ENCODE measurements around the gene WWOX. TPM values are rescaled to one million over a fixed set of nuclear protein-coding genes. Genes with fewer than 3 reads are reported as not detected.

WWOX gene
- polyA plus RNA-seq, 1 donor (not counting 4 experiments of a cell fraction or from before 2014, with no cell fraction given), result 5.1 TPM

GRCh38 chr16:78552716-78553115 lies 453.3 kb downstream of the WWOX start:
- H3K27me3 ChIP-seq (ENCODE audit: control insufficient read depth, extremely low read depth, insufficient read depth, low read length), result no peaks in the 10 kb centered on the region
- H4K20me1 ChIP-seq (ENCODE audit: control insufficient read depth, extremely low read depth, insufficient read depth, low read length), result no peaks in the 10 kb centered on the region
- H3K27ac ChIP-seq (ENCODE audit: control insufficient read depth, insufficient read depth, low read length), result no peak overlapping the region
- H3K9me3 ChIP-seq (ENCODE audit: control insufficient read depth, low read depth, low read length), result no peaks in the 10 kb centered on the region
- no peaks in the 10 kb centered on the region for H3K4me1 ChIP-seq (ENCODE audit: control insufficient read depth, extremely low read depth, insufficient read depth, low read length)
- H3K36me3 ChIP-seq (ENCODE audit: control insufficient read depth in 2 of 2, extremely low read depth in 1 of 2, insufficient read depth in 2 of 2, low read length in 2 of 2), result no peaks in the 10 kb centered on the region
- no peak for DNase-seq (ENCODE audit: low read depth, low spot score)
- H3K79me2 ChIP-seq (ENCODE audit: control insufficient read depth, insufficient read depth, low read length), result no peaks in the 10 kb centered on the region
- dilution Hi-C loops (cut with MboI; ENCODE audit: extremely low pct_ligation_motif_present, low sequenced_read_pairs), result no loop called here
- no peak overlapping the region for H2AFZ ChIP-seq (ENCODE audit: control insufficient read depth, low read length)
- no peaks in the 10 kb centered on the region for H3K9me1 ChIP-seq (ENCODE audit: control insufficient read depth, extremely low read depth, insufficient read depth, low read length)
- no peak for FAIRE-seq
- H3K4me3 ChIP-seq (ENCODE audit: control insufficient read depth in 2 of 3, extremely low read depth in 1 of 3, insufficient read depth in 2 of 3, low read depth in 1 of 3, low read length in 3 of 3), result no peak overlapping the region
- no peak overlapping the region for H3K4me2 ChIP-seq (ENCODE audit: control insufficient read depth, extremely low read depth, insufficient read depth, low read depth, low read length)
- TF ChIP-seq EZH2 (IDR thresholded peaks at IDR 0.05; ENCODE audit: low read length), result no peak
- no peak for TF ChIP-seq CTCF (optimal IDR thresholded peaks at IDR 0.05 in 1 of 3, IDR thresholded peaks at IDR 0.05 in 1 of 3, conservative IDR thresholded peaks at IDR 0.05 in 1 of 3; ENCODE audit: extremely low read depth in 1 of 3, insufficient read depth in 2 of 3, low read length in 3 of 3)
- no peak overlapping the region for H3K9ac ChIP-seq (ENCODE audit: control insufficient read depth, extremely low read depth, insufficient read depth, low read length)

- Histone ChIP-seq H3K27ac (ENCODE audit: control insufficient read depth, insufficient read depth, low read length) (no peak overlapping the region), H3K4me2 (ENCODE audit: control insufficient read depth, extremely low read depth, insufficient read depth, low read depth, low read length) (no peak overlapping the region), H3K9me1 (ENCODE audit: control insufficient read depth, extremely low read depth, insufficient read depth, low read length) (no peaks in the 10 kb centered on the region), H3K9ac (ENCODE audit: control insufficient read depth, extremely low read depth, insufficient read depth, low read length) (no peak overlapping the region), H3K27me3 (ENCODE audit: control insufficient read depth, extremely low read depth, insufficient read depth, low read length) (no peaks in the 10 kb centered on the region), H2AFZ (ENCODE audit: control insufficient read depth, low read length) (no peak overlapping the region), H3K79me2 (ENCODE audit: control insufficient read depth, insufficient read depth, low read length) (no peaks in the 10 kb centered on the region), H3K4me1 (ENCODE audit: control insufficient read depth, extremely low read depth, insufficient read depth, low read length) (no peaks in the 10 kb centered on the region), H3K4me3 (ENCODE audit: control insufficient read depth in 2 of 3, extremely low read depth in 1 of 3, insufficient read depth in 2 of 3, low read depth in 1 of 3, low read length in 3 of 3) (no peak overlapping the region), H3K9me3 (ENCODE audit: control insufficient read depth, low read depth, low read length) (no peaks in the 10 kb centered on the region), H4K20me1 (ENCODE audit: control insufficient read depth, extremely low read depth, insufficient read depth, low read length) (no peaks in the 10 kb centered on the region), H3K36me3 (ENCODE audit: control insufficient read depth in 2 of 2, extremely low read depth in 1 of 2, insufficient read depth in 2 of 2, low read length in 2 of 2) (no peaks in the 10 kb centered on the region)
- FAIRE-seq (no peak), DNase-seq (ENCODE audit: low read depth, low spot score) (no peak)
- TF ChIP-seq CTCF (optimal IDR thresholded peaks at IDR 0.05 in 1 of 3, IDR thresholded peaks at IDR 0.05 in 1 of 3, conservative IDR thresholded peaks at IDR 0.05 in 1 of 3; ENCODE audit: extremely low read depth in 1 of 3, insufficient read depth in 2 of 3, low read length in 3 of 3), result no peak
- TF ChIP-seq EZH2 (IDR thresholded peaks at IDR 0.05; ENCODE audit: low read length), result no peak
- dilution Hi-C loops (cut with MboI; ENCODE audit: extremely low pct_ligation_motif_present, low sequenced_read_pairs), result no loop called here
Measured at GRCh38 chr16:78553268-78554039, 454.0 kb downstream of the WWOX start.

Data from keratinocyte (primary cell).